Body of pancreas (tissue), 4 donors: Measurements from ENCODE around the gene FAM131A. TPM values are rescaled to one million over a fixed set of nuclear protein-coding genes. Genes with fewer than 3 reads are reported as not detected.

Experiments used
- ATAC-seq: fragments of 150-250 bp; one replicate; pipeline ENCODE4 v1.9.1; 2016
- DNase-seq, 4 donors: peaks; one replicate each; pipeline ENCODE4 v3.0.0-alpha.2; 2019
- H3K27ac ChIP-seq, 4 donors: fragments of 200-600 bp; sonication (generic); 1 replicate in 3 of 4; 2 replicates in 1 of 4; pipeline versions ENCODE4 v1.5.1 to v1.6.1; 2016 to 2019; ENCODE audit warnings: mild to moderate bottlenecking in 1 of 4, mixed read lengths in 1 of 4, moderate library complexity in 1 of 4
- H3K27me3 ChIP-seq, 2 donors: fragments of 200-600 bp; sonication (generic); one replicate each; pipeline ENCODE4 v1.6.0; 2016; ENCODE audit warnings: mild to moderate bottlenecking in 1 of 2
- H3K36me3 ChIP-seq, 2 donors: fragments of 200-600 bp; sonication (generic); replicated peaks in 1 of 2; 2 replicates each; pipeline ENCODE4 v1.5.1; 2016; ENCODE audit warnings: low read depth in 2 of 2; ENCODE audit not compliant: insufficient read depth in 1 of 2
- H3K4me1 ChIP-seq: fragments of 200-600 bp; sonication (generic); one replicate; pipeline ENCODE4 v1.6.0; 2016
- H3K4me3 ChIP-seq, 2 donors: fragments of 200-600 bp; sonication (generic); 1 replicate in 1 of 2; 2 replicates in 1 of 2; pipeline ENCODE4 v1.5.1; 2016 to 2019
- H3K9me3 ChIP-seq, 3 donors: fragments of 200-600 bp; sonication (generic); 1 replicate in 2 of 3; 2 replicates in 1 of 3; pipeline ENCODE4 v1.5.1; 2016
- CTCF ChIP-seq, 7 experiments: fragments of 450-650 bp in 4 of 7; fragments of 200-600 bp in 3 of 7; sonication (generic) in 3 of 7; IDR thresholded peaks; one replicate each; pipeline ENCODE4 v1.5.1; 2016 to 2019; ENCODE audit warnings: antibody characterized with exemption in 7 of 7
- POLR2A ChIP-seq, 3 donors: fragments of 450-650 bp; IDR thresholded peaks; one replicate each; pipeline ENCODE4 v1.6.1; 2016; ENCODE audit warnings: antibody characterized with exemption in 3 of 3, mild to moderate bottlenecking in 2 of 3
- WGBS, 2 donors: methylation state at CpG; one replicate each; pipeline ENCODE4 v1.1.5; 2017; 5-methylcytosine and 5-hydroxymethylcytosine counted together
- intact Hi-C: fragments of 100-400 bp; cut with DNase I; formaldehyde crosslinking; loops from one replicate; pipeline ENCODE4 v1.15.1; 2023
- total RNA-seq, 2 donors: library from RNA; depleted of rRNA; stranded (reverse); fragments of >200 nt; gene quantifications; one replicate each; pipeline ENCODE4 v1.1.0, GENCODE V29; 2016

The FAM131A gene
- 10 to 100 TPM; 11.5 to 13.5 TPM for total RNA-seq

GRCh38 chr3:184337399-184337714, at the start of gene FAM131A:
Gene FAM131A, plus strand, starts transcription at chr3:184337600. Its CDS starts 31 bp downstream, at chr3:184337631.
- ATAC-seq (no peak), DNase-seq (no peak)
- no peaks in the 10 kb centered on the region for H3K27me3 ChIP-seq
- intact Hi-C loops: no loop called here
- peak within 1 kb of the TSS; percentile 95 to 98 (median 96) for H3K27ac ChIP-seq
- peaks cover 3 to 20% of the 10 kb centered on the region in 2 donors for H3K36me3 ChIP-seq
- peaks cover 32% of the 10 kb centered on the region for H3K4me1 ChIP-seq
- peak within 1 kb of the TSS; percentile 55 to 87 for H3K4me3 ChIP-seq
- H3K9me3 ChIP-seq: no peaks in the 10 kb centered on the region
- TF ChIP-seq POLR2A (IDR thresholded peaks at IDR 0.05) (no peak), CTCF (IDR thresholded peaks at IDR 0.05) (no peak)
- 58 to 74% methylated on average over 5 to 6 of the region's 6 CpGs for WGBS, 2 donors

- peak; percentile 73 for ATAC-seq
- Histone ChIP-seq H3K36me3 (no peaks in the 10 kb centered on the region), H3K9me3 (no peaks in the 10 kb centered on the region), H3K27me3 (no peaks in the 10 kb centered on the region), H3K4me1 (peaks cover 5% of the 10 kb centered on the region), H3K27ac (no peak overlapping the region), H3K4me3 (no peak overlapping the region)
- peak; percentile 59 to 71 (median 66) for DNase-seq
- intact Hi-C loops: no loop called here
- TF ChIP-seq POLR2A (IDR thresholded peaks at IDR 0.05) (no peak), CTCF (IDR thresholded peaks at IDR 0.05) (peak; percentile 35 to 72 (median 59))
- 10 to 11% methylated on average over 10 of the region's 10 CpGs for WGBS, 2 donors
Observed at GRCh38 chr3:184289426-184289938, 47.9 kb upstream of the FAM131A start.

- Histone ChIP-seq H3K4me3 (no peak overlapping the region), H3K27me3 (no peaks in the 10 kb centered on the region), H3K4me1 (no peaks in the 10 kb centered on the region), H3K36me3 (no peaks in the 10 kb centered on the region), H3K27ac (no peak overlapping the region), H3K9me3 (no peaks in the 10 kb centered on the region)
- ATAC-seq (no peak), DNase-seq (no peak)
- TF ChIP-seq POLR2A (IDR thresholded peaks at IDR 0.05): no peak
- TF ChIP-seq CTCF (IDR thresholded peaks at IDR 0.05): no peak
- 76 to 78% methylated on average over 9 to 10 of the region's 10 CpGs for WGBS, 2 donors
- intact Hi-C loops: no loop called here
Observed at GRCh38 chr3:184290331-184290730, 47.1 kb upstream of the FAM131A start.

GRCh38 chr3:184291044-184291737, 46.2 kb upstream of the FAM131A start:
- DNase-seq (no peak), ATAC-seq (no peak)
- H3K4me1 ChIP-seq: peaks cover 6% of the 10 kb centered on the region
- H3K4me3 ChIP-seq: no peak overlapping the region
- no peaks in the 10 kb centered on the region for H3K9me3 ChIP-seq
- 83 to 86% methylated on average over 17 to 22 of the region's 22 CpGs for WGBS, 2 donors
- H3K27ac ChIP-seq: no peak overlapping the region
- intact Hi-C loops: no loop called here
- no peaks in the 10 kb centered on the region for H3K36me3 ChIP-seq
- TF ChIP-seq POLR2A (IDR thresholded peaks at IDR 0.05): no peak
- no peak for TF ChIP-seq CTCF (IDR thresholded peaks at IDR 0.05)
- no peaks in the 10 kb centered on the region for H3K27me3 ChIP-seq
